HCT116 (cell line): ENCODE measurements around the gene SKI. TPM values are rescaled to one million over a fixed set of nuclear protein-coding genes. Genes with fewer than 3 reads are reported as not detected.

Experiments used
- ATAC-seq: fragments of 200-7000 bp; cut with Tn5 transposase; 2 replicates; pipeline ENCODE4 v1.9.1; 2020; ENCODE audit warnings: mild to moderate bottlenecking, moderate library complexity
- Bru-seq: library from RNA; stranded (reverse); fragments of 400-500 nt; gene quantifications from one replicate; lab custom pipeline; 2021; lab: Mats Ljungman, UMichigan
- BruChase-seq, 2 experiments: library from RNA; stranded (reverse); fragments of 400-500 nt; gene quantifications; one replicate each; lab custom pipeline; 2021; lab: Mats Ljungman, UMichigan
- BruUV-seq: library from RNA; stranded (reverse); fragments of 400-500 nt; replicated peaks from 2 replicates; lab custom pipeline; 2021; lab: Mats Ljungman, UMichigan
- CTCF ChIA-PET: fragments of 300-600 bp; sonication (Branson Sonifier 250); formaldehyde crosslinking; loops from one replicate; lab custom pipeline; 2021; ENCODE audit warnings: antibody characterized with exemption; lab: Charles Lee
- POLR2A ChIA-PET: fragments of 300-600, 350-600 bp; sonication (Branson Sonifier 250); formaldehyde crosslinking; loops from one replicate; lab custom pipeline; 2021; ENCODE audit warnings: antibody characterized with exemption; lab: Charles Lee
- RAD21 ChIA-PET, 2 experiments: fragments of 300-600 bp; sonication (Branson Sonifier 250); formaldehyde crosslinking; loops; one replicate each; lab custom pipeline; 2023; ENCODE audit warnings: low total read pairs in 2 of 2; ENCODE audit not compliant: uncharacterized antibody in 2 of 2, unreplicated experiment in 2 of 2, low non-redundant PET in 1 of 2; lab: Charles Lee
- DNase-seq: peaks from one replicate; pipeline ENCODE4 v3.0.0-alpha.2; 2010; ENCODE audit warnings: low read depth, low spot score
- H2AFZ ChIP-seq: fragments of 200-600 bp; shearing (Covaris generic), sonication (generic); 2 replicates; pipeline ENCODE4 v1.6.1; 2017; ENCODE audit warnings: low read depth, mixed run types, mixed read lengths, antibody characterized with exemption, low read length; ENCODE audit not compliant: poor library complexity, severe bottlenecking
- H3K27ac ChIP-seq: 2 replicates; pipeline ENCODE4 v1.5.1; 2012; ENCODE audit warnings: low read depth, low read length
- H3K27me3 ChIP-seq: fragments of 200-600 bp; sonication (generic); 2 replicates; pipeline ENCODE4 v1.6.1; 2016; ENCODE audit warnings: mixed run types, low read length, mixed read lengths; ENCODE audit not compliant: insufficient read depth
- H3K36me3 ChIP-seq, 2 experiments: fragments of 200-500 bp in 1 of 2; fragments of 200-600 bp in 1 of 2; sonication (Bioruptor generic) in 1 of 2; sonication (generic) in 1 of 2; 2 replicates each; pipeline versions ENCODE4 v1.5.1 to v1.6.1; 2014 to 2016; ENCODE audit warnings: low read length in 2 of 2, inconsistent platforms in 1 of 2, mixed read lengths in 1 of 2, mixed run types in 1 of 2; ENCODE audit not compliant: insufficient read depth in 2 of 2, control insufficient read depth in 1 of 2
- H3K4me1 ChIP-seq, 2 experiments: fragments of 200-600 bp in 1 of 2; sonication (generic) in 1 of 2; 2 replicates each; pipeline versions ENCODE4 v1.5.1 to v1.6.1; 2012 to 2017; ENCODE audit warnings: low read length in 2 of 2, inconsistent platforms in 1 of 2, mild to moderate bottlenecking in 1 of 2, mixed read lengths in 1 of 2, mixed run types in 1 of 2, moderate library complexity in 1 of 2; ENCODE audit not compliant: insufficient read depth in 2 of 2, control insufficient read depth in 1 of 2
- H3K4me2 ChIP-seq: fragments of 200-600 bp; sonication (generic); 2 replicates; pipeline ENCODE4 v1.6.1; 2017; ENCODE audit warnings: mixed run types, low read length, mixed read lengths
- H3K4me3 ChIP-seq, 2 experiments: fragments of 200-600 bp in 1 of 2; sonication (generic) in 1 of 2; replicated peaks in 1 of 2; 2 replicates each; pipeline ENCODE4 v1.5.1; 2011 to 2016; ENCODE audit warnings: low read length in 2 of 2, control low read depth in 1 of 2, low read depth in 1 of 2, mild to moderate bottlenecking in 1 of 2, mixed read lengths in 1 of 2, mixed run types in 1 of 2
- H3K79me2 ChIP-seq: fragments of 200-600 bp; sonication (generic); 2 replicates; pipeline ENCODE4 v1.6.1; 2017; ENCODE audit warnings: mild to moderate bottlenecking, mixed run types, low read length, moderate library complexity, mixed read lengths; ENCODE audit not compliant: insufficient read depth
- H3K9ac ChIP-seq: fragments of 200-600 bp; sonication (generic); 2 replicates; pipeline ENCODE4 v1.6.1; 2016; ENCODE audit warnings: low read length, mixed read lengths
- H3K9me2 ChIP-seq: fragments of 200-600 bp; sonication (generic), shearing (Covaris generic); 2 replicates; pipeline ENCODE4 v1.6.1; 2017; ENCODE audit warnings: mixed run types, mild to moderate bottlenecking, moderate library complexity; ENCODE audit not compliant: insufficient read depth
- H3K9me3 ChIP-seq, 2 experiments: fragments of 200-500 bp in 1 of 2; fragments of 200-600 bp in 1 of 2; sonication (Bioruptor generic) in 1 of 2; sonication (generic) in 1 of 2; 2 replicates each; pipeline ENCODE4 v1.6.1; 2014 to 2017; ENCODE audit warnings: low read length in 2 of 2, mixed read lengths in 2 of 2, inconsistent platforms in 1 of 2, low read depth in 1 of 2, mild to moderate bottlenecking in 1 of 2, mixed run types in 1 of 2, moderate library complexity in 1 of 2; ENCODE audit not compliant: control insufficient read depth in 1 of 2, insufficient read depth in 1 of 2
- H4K20me1 ChIP-seq: fragments of 200-600 bp; sonication (generic), shearing (Covaris generic); 2 replicates; pipeline ENCODE4 v1.6.1; 2017; ENCODE audit warnings: mixed run types, mild to moderate bottlenecking, moderate library complexity; ENCODE audit not compliant: insufficient read depth
- CBX3 ChIP-seq: IDR thresholded peaks from 2 replicates; pipeline ENCODE4 v1.6.1; 2012; ENCODE audit warnings: low read depth
- ELF1 ChIP-seq: IDR thresholded peaks from 2 replicates; pipeline ENCODE4 v1.6.1; 2012; ENCODE audit warnings: low read depth, borderline replicate concordance
- EZH2 ChIP-seq: fragments of 200-600 bp; sonication (generic); IDR thresholded peaks from 2 replicates; pipeline ENCODE4 v1.6.1; 2017; ENCODE audit warnings: antibody characterized with exemption, mixed run types
- FOSL1 ChIP-seq: IDR thresholded peaks from 2 replicates; pipeline ENCODE4 v1.6.1; 2012; ENCODE audit warnings: low read depth
- POLR2AphosphoS5 ChIP-seq: IDR thresholded peaks from 2 replicates; pipeline ENCODE4 v1.6.1; 2011; ENCODE audit warnings: mild to moderate bottlenecking, low read depth, low read length, moderate library complexity
- RAD21 ChIP-seq: IDR thresholded peaks from 2 replicates; pipeline ENCODE4 v1.6.1; 2012; ENCODE audit warnings: low read depth, mild to moderate bottlenecking
- SIN3A ChIP-seq: IDR thresholded peaks from 2 replicates; pipeline ENCODE4 v1.6.1; 2012; ENCODE audit warnings: low read depth
- SP1 ChIP-seq: IDR thresholded peaks from 2 replicates; pipeline ENCODE4 v1.6.1; 2012; ENCODE audit warnings: low read depth
- ZBTB33 ChIP-seq: IDR thresholded peaks from 2 replicates; pipeline ENCODE4 v1.6.1; 2011; ENCODE audit warnings: mild to moderate bottlenecking, low read length, moderate library complexity; ENCODE audit not compliant: insufficient replicate concordance; ENCODE audit errors: extremely low read depth
- ZFX ChIP-seq: fragments of 450-650 bp; IDR thresholded peaks from 2 replicates; pipeline ENCODE4 v1.6.1; 2017
- intact Hi-C: fragments of 100-400 bp; cut with micrococcal nuclease; formaldehyde crosslinking; loops from 2 replicates; pipeline ENCODE4 v1.10.0; 2022
- long read RNA-seq: library from polyadenylated mRNA; unstranded; transcript quantifications from one replicate; pipeline ENCODE4 v2.0.0, GENCODE V29; 2021; ENCODE audit not compliant: unreplicated experiment
- polyA plus RNA-seq: library from polyadenylated mRNA; unstranded; fragments of >200 nt; gene quantifications from 2 replicates; pipeline ENCODE4 v1.2.1, GENCODE V29; 2012; ENCODE audit warnings: missing spikeins
- total RNA-seq: library from RNA; stranded (reverse); gene quantifications from one replicate; pipeline ENCODE4 v1.2.1, GENCODE V29; 2021; ENCODE audit not compliant: unreplicated experiment
- TF ChIP-seq, protein P1 (sequence below): IDR thresholded peaks from 2 replicates; pipeline ENCODE4 v1.6.1; 2012
- TF ChIP-seq, protein P2 (sequence below), 3 experiments: fragments of 200-600 bp in 1 of 3; sonication (generic) in 1 of 3; IDR thresholded peaks in 2 of 3; conservative IDR thresholded peaks in 1 of 3; 2 replicates each; pipeline ENCODE4 v1.5.1; 2012 to 2017; ENCODE audit warnings: low read depth in 2 of 3, low read length in 2 of 3, antibody characterized with exemption in 1 of 3, borderline replicate concordance in 1 of 3, control low read depth in 1 of 3, mild to moderate bottlenecking in 1 of 3, mixed read lengths in 1 of 3, mixed run types in 1 of 3, moderate library complexity in 1 of 3; ENCODE audit not compliant: insufficient read depth in 1 of 3

Gene SKI
- total RNA-seq (56.2 TPM), Bru-seq, nascent RNA (percentile 75 among the genes with signal in this experiment), BruChase-seq, experiment 1, labeled RNA remaining after a 6-hour chase (percentile 89 among the genes with signal in this experiment), BruChase-seq, experiment 2, labeled RNA remaining after a 2-hour chase (percentile 86 among the genes with signal in this experiment)
- 16.0 and 16.1 TPM in 2 replicates for polyA plus RNA-seq
- long read RNA-seq, full-length matches to known transcripts, result 1 of 14 reads
- long read RNA-seq, partial matches to known transcripts, result 1 of 14 reads
- long read RNA-seq, other reads (novel, unspliced or antisense), result 12 of 14 reads

- H3K9me2 ChIP-seq, result no peaks in the 10 kb centered on the region
- TF ChIP-seq ZBTB33, result no peak
- no peak for TF ChIP-seq ELF1
- no peak for TF ChIP-seq ZFX
- no peak for TF ChIP-seq RAD21
- peaks cover 23 to 37% of the 10 kb centered on the region in 2 experiments for H3K4me1 ChIP-seq
- intact Hi-C loops, result no loop called here
- ATAC-seq (no peak; the same call in 1 of the 2 replicates), DNase-seq (no peak)
- H3K9ac ChIP-seq, result peak within 1 kb of the TSS; percentile 91
- H3K27ac ChIP-seq, result peak within 1 kb of the TSS; percentile 98
- H3K9me3 ChIP-seq, result no peaks in the 10 kb centered on the region
- H3K4me3 ChIP-seq, result peak within 1 kb of the TSS; percentile 66 to 71
- no peak within 1 kb of the TSS for H2AFZ ChIP-seq
- peaks cover 0 to 3% of the 10 kb centered on the region in 2 experiments; a peak in 1 of 4 replicates for H3K36me3 ChIP-seq
- peaks cover 45% of the 10 kb centered on the region for H3K79me2 ChIP-seq
- ChIA-PET CTCF (no interaction called here), POLR2A (interaction anchor here (1.0 kb wide), 1 partner anchor 29 kb away, joined by 4 read pairs; no protein-coding TSS in a partner anchor), RAD21 (no interaction called here)
- peaks cover 28% of the 10 kb centered on the region; the same call in 1 of the 2 replicates for H4K20me1 ChIP-seq
- peak within 1 kb of the TSS; percentile 95 for H3K4me2 ChIP-seq
- no peaks in the 10 kb centered on the region for H3K27me3 ChIP-seq
- no TSS peak for BruUV-seq
These were observed at the start of gene SKI for GRCh38 chr1:2228157-2228594. TSS of gene SKI (plus strand) at chr1:2228319. CDS start at chr1:2228767, 448 bp downstream.

DNA sequence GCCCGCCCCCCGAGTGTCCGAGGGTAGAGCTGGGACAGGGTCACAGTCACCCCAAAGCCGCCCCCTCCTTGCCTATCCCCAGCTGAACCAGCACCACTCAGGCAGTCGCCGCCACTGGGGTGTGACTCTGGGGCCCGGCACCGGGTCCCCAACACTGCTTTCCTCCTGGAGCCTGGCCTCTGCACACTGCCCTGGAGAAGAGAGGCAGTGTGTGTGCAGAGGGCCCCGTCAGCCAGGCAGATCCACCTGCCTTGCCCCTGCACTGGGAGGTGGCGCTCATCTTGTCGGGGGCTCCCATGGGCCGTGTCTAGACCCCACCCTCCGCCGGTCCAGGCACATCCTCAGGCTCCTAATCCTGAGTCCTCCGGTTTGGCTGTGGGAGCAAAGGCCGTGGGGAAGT, 49.2 kb upstream of the SKI start:
- DNase-seq (no peak), ATAC-seq (no peak)
- no peaks in the 10 kb centered on the region for H3K79me2 ChIP-seq
- H3K9me2 ChIP-seq, result no peaks in the 10 kb centered on the region
- no peak overlapping the region for H2AFZ ChIP-seq
- ChIA-PET CTCF (no interaction called here), POLR2A (no interaction called here), RAD21 (no interaction called here)
- intact Hi-C loops, result no loop called here
- no peak overlapping the region for H3K27ac ChIP-seq
- no peaks in the 10 kb centered on the region for H3K9me3 ChIP-seq
- H3K36me3 ChIP-seq, result peaks cover 0 to 5% of the 10 kb centered on the region in 2 experiments; a peak in 1 of 4 replicates
- no peak overlapping the region for H3K9ac ChIP-seq
- H3K4me3 ChIP-seq, result no peak overlapping the region
- H3K27me3 ChIP-seq, result no peaks in the 10 kb centered on the region
- no peak overlapping the region for H3K4me2 ChIP-seq
- H4K20me1 ChIP-seq, result no peaks in the 10 kb centered on the region
- H3K4me1 ChIP-seq, result peaks cover 0 to 8% of the 10 kb centered on the region in 2 experiments; a peak in 1 of 4 replicates
- BruUV-seq, result no TSS peak
- TF ChIP-seq SP1, result no peak
- TF ChIP-seq, protein P1, sequence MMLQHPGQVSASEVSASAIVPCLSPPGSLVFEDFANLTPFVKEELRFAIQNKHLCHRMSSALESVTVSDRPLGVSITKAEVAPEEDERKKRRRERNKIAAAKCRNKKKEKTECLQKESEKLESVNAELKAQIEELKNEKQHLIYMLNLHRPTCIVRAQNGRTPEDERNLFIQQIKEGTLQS, result no peak
- TF ChIP-seq POLR2AphosphoS5, result no peak
- no peak for TF ChIP-seq SIN3A
- TF ChIP-seq, protein P2, sequence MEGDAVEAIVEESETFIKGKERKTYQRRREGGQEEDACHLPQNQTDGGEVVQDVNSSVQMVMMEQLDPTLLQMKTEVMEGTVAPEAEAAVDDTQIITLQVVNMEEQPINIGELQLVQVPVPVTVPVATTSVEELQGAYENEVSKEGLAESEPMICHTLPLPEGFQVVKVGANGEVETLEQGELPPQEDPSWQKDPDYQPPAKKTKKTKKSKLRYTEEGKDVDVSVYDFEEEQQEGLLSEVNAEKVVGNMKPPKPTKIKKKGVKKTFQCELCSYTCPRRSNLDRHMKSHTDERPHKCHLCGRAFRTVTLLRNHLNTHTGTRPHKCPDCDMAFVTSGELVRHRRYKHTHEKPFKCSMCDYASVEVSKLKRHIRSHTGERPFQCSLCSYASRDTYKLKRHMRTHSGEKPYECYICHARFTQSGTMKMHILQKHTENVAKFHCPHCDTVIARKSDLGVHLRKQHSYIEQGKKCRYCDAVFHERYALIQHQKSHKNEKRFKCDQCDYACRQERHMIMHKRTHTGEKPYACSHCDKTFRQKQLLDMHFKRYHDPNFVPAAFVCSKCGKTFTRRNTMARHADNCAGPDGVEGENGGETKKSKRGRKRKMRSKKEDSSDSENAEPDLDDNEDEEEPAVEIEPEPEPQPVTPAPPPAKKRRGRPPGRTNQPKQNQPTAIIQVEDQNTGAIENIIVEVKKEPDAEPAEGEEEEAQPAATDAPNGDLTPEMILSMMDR (IDR thresholded peaks at IDR 0.05 in 2 of 3, conservative IDR thresholded peaks at IDR 0.05 in 1 of 3; ENCODE audit: borderline replicate concordance in 1 of 3, insufficient read depth in 1 of 3, low read depth in 2 of 3, low read length in 2 of 3), result no peak
- TF ChIP-seq ZBTB33, result no peak
- TF ChIP-seq ZFX, result no peak
- TF ChIP-seq FOSL1, result no peak
- no peak for TF ChIP-seq RAD21
- TF ChIP-seq EZH2, result no peak
- TF ChIP-seq CBX3, result no peak
